GM13976 (cell line): Measurements from ENCODE around the gene HNRNPA2B1.

ENCODE experiments used
- DNase-seq: peaks from one replicate; pipeline ENCODE4 v3.0.0; 2012; ENCODE audit warnings: low spot score
- in situ Hi-C: fragments of 300-500 bp; cut with MboI; formaldehyde crosslinking; loops from one replicate; pipeline ENCODE4 v1.12.0; 2022; ENCODE audit warnings: low sequenced_read_pairs, mixed read lengths, inconsistent platforms; ENCODE audit not compliant: unreplicated experiment
- TF ChIP-seq, protein P1 (sequence below): IDR thresholded peaks from 2 replicates; pipeline ENCODE4 v1.5.1; 2012; ENCODE audit warnings: borderline replicate concordance, mild to moderate bottlenecking; ENCODE audit not compliant: insufficient read depth; ENCODE audit errors: extremely low read depth, missing control alignments, control extremely low read depth

The HNRNPA2B1 gene

DNA sequence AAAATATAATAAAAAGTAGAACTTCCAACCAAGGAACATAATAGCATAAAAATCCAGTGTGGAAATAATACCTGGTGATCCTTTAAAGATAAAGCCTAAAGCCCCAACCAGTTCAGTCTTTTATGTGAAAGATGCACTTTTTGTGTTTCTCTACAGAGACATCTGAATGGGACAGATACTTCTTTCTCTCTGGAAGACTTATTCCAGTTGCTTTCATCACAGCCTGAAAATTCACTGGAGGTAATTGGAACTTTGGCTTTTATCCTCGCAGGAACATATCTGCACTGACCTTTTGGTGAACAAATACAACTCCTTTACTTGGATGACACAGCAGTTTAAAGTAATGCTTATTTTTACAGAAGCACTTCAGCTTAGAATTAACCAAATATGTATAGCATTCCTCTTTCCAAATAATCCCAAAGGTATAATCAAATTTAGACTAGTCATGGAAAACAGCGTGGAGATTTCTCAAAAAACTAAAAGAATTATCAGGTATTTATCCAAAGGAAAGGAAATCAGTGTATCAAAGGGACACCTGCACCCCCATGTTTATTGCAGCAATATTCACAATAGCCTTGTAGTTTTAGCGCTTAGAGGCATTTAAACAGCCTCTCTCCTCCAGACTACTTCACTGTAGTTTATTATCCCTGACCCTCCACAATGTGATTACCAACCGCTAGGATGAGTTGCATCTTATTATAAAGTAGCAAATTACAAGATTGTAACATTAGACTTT lies 16.8 kb downstream of the HNRNPA2B1 start:
- in situ Hi-C loops: no loop called here
- TF ChIP-seq, protein P1, sequence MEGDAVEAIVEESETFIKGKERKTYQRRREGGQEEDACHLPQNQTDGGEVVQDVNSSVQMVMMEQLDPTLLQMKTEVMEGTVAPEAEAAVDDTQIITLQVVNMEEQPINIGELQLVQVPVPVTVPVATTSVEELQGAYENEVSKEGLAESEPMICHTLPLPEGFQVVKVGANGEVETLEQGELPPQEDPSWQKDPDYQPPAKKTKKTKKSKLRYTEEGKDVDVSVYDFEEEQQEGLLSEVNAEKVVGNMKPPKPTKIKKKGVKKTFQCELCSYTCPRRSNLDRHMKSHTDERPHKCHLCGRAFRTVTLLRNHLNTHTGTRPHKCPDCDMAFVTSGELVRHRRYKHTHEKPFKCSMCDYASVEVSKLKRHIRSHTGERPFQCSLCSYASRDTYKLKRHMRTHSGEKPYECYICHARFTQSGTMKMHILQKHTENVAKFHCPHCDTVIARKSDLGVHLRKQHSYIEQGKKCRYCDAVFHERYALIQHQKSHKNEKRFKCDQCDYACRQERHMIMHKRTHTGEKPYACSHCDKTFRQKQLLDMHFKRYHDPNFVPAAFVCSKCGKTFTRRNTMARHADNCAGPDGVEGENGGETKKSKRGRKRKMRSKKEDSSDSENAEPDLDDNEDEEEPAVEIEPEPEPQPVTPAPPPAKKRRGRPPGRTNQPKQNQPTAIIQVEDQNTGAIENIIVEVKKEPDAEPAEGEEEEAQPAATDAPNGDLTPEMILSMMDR: no peak
- no peak for DNase-seq

DNA sequence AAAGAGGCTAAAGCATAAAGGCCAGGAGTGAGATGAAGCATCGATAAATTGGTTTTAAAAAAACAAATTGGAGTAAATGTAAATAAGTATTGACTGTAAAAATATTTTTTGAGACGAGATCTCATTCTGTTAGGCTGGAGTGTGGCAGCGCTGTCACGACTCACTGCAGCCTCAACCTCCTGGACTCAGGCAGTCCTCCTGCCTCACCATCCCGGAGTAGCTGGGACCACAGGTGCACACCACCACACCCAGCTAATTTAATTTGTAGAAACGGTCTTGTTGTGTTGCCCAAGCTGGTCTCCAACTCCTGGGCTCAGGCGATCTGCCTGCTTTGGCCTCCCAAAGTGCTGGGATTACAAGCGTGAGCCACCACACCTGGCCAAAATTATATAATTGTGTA lies 17.8 kb downstream of the HNRNPA2B1 start:
- no peak for DNase-seq
- in situ Hi-C loops: no loop called here
- TF ChIP-seq, protein P1: no peak

DNA sequence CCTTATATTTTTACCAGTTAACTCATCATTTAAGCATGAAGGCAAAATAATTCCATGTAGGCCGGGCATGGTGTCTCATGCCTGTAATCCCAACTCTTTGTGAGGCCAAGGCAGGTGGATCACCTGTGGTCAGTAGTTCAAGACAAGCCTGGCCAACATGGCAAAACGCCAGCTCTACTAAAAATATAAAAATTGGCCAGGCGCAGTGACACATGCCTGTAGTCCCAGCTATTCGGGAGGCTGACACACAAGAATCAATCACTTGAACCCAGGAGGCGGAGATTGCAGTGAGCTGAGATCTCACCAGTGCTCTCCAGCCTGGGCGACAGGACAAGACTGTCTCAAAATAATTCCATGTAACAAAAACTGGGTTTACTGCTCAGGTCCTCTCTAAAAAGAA lies 18.3 kb downstream of the HNRNPA2B1 start:
- TF ChIP-seq, protein P1: no peak
- no peak for DNase-seq
- in situ Hi-C loops: no loop called here

DNA sequence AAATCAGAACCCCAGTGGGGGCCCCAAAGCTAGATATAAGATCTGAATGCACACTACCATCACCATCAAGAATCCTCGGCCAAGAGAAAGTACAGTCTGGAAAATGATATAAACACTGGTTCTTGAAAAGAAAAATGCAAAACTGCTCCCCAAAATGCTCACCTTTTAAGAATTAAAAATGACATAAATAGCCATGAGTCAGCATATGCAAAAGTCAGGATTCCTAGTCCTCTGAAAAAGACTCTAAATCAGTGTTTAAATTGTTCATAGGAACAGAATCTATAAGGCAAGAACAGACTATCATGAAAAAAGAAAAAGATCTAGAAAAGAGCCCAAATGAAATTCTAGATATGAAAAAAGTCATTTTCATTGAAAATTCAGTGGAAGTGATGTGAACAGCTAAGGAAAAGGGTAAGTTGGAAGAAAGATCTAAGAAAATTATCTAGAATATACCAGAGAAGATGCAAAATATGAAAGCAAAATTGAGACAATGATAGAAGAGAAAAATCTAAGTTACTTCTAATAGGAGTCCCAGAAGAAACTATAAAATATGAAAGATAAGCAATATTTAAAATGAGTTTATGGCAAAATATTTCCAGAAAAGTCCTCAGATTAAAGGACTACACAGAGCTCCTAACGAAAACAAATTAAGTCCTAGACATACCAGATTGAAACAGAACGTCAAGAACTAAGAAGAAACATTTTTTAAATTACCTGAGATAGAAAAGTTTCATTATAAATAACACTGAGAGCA lies 18.9 kb downstream of the HNRNPA2B1 start:
- DNase-seq: no peak
- TF ChIP-seq, protein P1: no peak
- in situ Hi-C loops: no loop called here

DNA sequence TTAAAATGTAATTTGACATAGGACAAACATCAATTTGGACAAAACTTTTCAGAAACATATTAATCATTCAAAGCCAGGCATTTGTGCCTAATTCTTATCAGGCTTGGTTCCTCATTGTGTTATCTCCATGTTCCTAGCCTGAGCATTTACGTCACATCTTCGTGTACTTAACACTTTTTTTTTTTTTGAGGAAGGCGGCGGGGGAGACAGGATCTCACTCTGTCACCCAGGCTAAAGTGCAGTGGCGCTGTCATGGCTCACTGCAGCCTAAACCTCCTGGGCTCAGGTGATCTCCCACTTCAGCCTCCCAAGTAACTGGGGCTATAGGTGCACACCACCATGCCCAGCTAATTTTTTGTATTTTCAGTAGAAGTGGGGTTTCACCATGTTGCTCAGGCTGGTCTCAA lies 19.8 kb downstream of the HNRNPA2B1 start:
- DNase-seq: no peak
- TF ChIP-seq, protein P1: no peak
- in situ Hi-C loops: no loop called here

DNA sequence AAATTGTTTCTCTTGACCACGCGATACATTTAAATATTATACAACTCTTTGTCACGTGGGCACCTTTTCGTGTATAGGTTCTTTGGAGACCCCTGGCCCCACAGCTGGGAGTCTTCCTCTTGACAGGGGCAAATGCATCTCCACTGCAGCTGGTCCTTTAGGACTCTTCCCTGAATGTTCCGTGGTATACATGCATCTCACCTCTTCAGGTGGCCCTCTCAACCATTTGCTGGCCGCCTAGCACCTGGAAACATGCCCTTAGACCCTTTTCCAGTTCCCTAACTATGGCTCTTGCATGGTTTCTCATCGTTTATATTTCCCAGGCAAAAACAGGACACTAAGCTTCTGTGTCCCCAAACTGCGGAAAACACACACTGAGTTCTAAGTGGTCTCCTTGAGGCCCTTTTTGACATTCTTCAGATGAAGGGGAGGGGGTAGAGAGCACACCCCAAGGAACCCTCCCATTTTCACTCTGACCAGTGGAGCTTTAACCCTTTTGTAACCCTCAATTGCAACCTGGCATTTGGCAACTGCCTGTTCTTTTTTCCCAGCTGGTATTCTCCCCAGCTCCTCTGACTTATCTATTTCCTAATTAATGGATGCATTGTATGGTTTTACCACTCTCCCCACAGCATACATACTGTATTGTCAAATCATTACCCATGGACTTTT lies 20.6 kb downstream of the HNRNPA2B1 start:
- DNase-seq: no peak
- in situ Hi-C loops: no loop called here
- TF ChIP-seq, protein P1: no peak
